ENCODE results near the gene UGP2. TPM values are rescaled to one million over a fixed set of nuclear protein-coding genes. Genes with fewer than 3 reads are reported as not detected.

UGP2 gene
- total and polyA plus RNA-seq, 2 donors (not counting 3 experiments of a cell fraction or from before 2014, with no cell fraction given) = 14.2 to 57.7 TPM

DNA sequence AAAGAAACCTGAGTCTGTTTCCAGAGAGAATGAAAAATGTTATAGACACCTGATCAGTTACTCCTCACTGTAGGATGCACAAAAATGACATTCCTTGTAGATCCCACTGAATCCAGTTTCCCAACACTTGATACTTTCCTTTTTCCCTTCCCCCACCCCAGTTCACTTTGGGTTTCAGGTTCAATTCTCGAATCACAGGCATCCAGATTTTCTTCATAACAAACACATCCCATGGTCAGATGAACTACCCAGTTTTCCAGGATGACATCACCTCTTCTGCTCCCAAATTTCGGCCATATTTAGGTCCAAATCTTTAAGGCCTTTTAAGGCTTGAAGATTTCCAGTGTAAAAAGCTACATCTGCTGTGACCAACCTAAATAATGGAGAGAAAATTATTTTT lies 51.5 kb downstream of the UGP2 start:
- H3K36me3 ChIP-seq (ENCODE audit: control insufficient read depth in 2 of 2, extremely low read depth in 1 of 2, insufficient read depth in 2 of 2, low read length in 2 of 2) = peaks cover 3 to 16% of the 10 kb centered on the region in 2 experiments

More for the DNA sequence above, 51.5 kb downstream of the UGP2 start:
- POLR2A ChIA-PET = no interaction called here
- Histone ChIP-seq H2AFZ (ENCODE audit: low read depth, low read length) (no peak overlapping the region), H3K79me2 (ENCODE audit: control insufficient read depth, insufficient read depth, low read length) (no peaks in the 10 kb centered on the region), H3K4me3 (replicated peaks in 1 of 3; ENCODE audit: insufficient read depth in 1 of 3, low read depth in 1 of 3, low read length in 3 of 3) (no peak overlapping the region), H3K4me2 (ENCODE audit: insufficient read depth, low read length) (no peak overlapping the region), H3K9me1 (replicated peaks; ENCODE audit: control insufficient read depth, extremely low read depth, insufficient read depth, low read length) (no peaks in the 10 kb centered on the region), H3K27ac (ENCODE audit: insufficient read depth, low read depth, low read length) (no peak overlapping the region), H3K9ac (replicated peaks; ENCODE audit: extremely low read depth, insufficient read depth, low read length) (no peak overlapping the region), H4K20me1 (replicated peaks; ENCODE audit: control insufficient read depth, extremely low read depth, insufficient read depth, low read length) (no peaks in the 10 kb centered on the region), H3K4me1 (ENCODE audit: control insufficient read depth, extremely low read depth, insufficient read depth, low read length) (no peaks in the 10 kb centered on the region), H3K9me3 (replicated peaks; ENCODE audit: control insufficient read depth, insufficient read depth, low read length) (no peaks in the 10 kb centered on the region), H3K27me3 (ENCODE audit: control insufficient read depth in 2 of 2, insufficient read depth in 2 of 2, low read length in 2 of 2) (no peaks in the 10 kb centered on the region)
- dilution Hi-C loops (cut with MboI; ENCODE audit: extremely low pct_ligation_motif_present, low sequenced_read_pairs) = no loop called here
- BruUV-seq (replicated peaks) = no TSS peak
- CTCF ChIA-PET = interaction anchor here (1.6 kb wide), 1 partner anchor 202 kb away, joined by 6 read pairs; no protein-coding TSS in a partner anchor
- no peak for FAIRE-seq
- intact Hi-C loops (cut with micrococcal nuclease) = no loop called here
- DNase-seq (ENCODE audit: low read depth, low spot score) = no peak
- TF ChIP-seq, protein P1, sequence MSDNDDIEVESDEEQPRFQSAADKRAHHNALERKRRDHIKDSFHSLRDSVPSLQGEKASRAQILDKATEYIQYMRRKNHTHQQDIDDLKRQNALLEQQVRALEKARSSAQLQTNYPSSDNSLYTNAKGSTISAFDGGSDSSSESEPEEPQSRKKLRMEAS (IDR thresholded peaks at IDR 0.05; ENCODE audit: insufficient read depth, insufficient read length) = no peak
- TF ChIP-seq MYC (IDR thresholded peaks at IDR 0.05; ENCODE audit: low read depth, low read length) (no peak), POLR2A (IDR thresholded peaks at IDR 0.05; ENCODE audit: low read depth, low read length) (no peak), EZH2 (IDR thresholded peaks at IDR 0.05; ENCODE audit: borderline replicate concordance, low read depth, low read length, severe bottlenecking) (no peak), POLR2AphosphoS5 (IDR thresholded peaks at IDR 0.05; ENCODE audit: insufficient read depth, low read depth, low read length) (no peak), GATA2 (IDR thresholded peaks at IDR 0.05; ENCODE audit: insufficient read depth, insufficient read length, low read depth, low read length) (no peak), FOS (IDR thresholded peaks at IDR 0.05; ENCODE audit: borderline replicate concordance, insufficient read depth, low read length) (no peak), JUN (IDR thresholded peaks at IDR 0.05; ENCODE audit: borderline replicate concordance, insufficient read depth, insufficient read length, low read depth) (no peak)
- TF ChIP-seq, protein P2, sequence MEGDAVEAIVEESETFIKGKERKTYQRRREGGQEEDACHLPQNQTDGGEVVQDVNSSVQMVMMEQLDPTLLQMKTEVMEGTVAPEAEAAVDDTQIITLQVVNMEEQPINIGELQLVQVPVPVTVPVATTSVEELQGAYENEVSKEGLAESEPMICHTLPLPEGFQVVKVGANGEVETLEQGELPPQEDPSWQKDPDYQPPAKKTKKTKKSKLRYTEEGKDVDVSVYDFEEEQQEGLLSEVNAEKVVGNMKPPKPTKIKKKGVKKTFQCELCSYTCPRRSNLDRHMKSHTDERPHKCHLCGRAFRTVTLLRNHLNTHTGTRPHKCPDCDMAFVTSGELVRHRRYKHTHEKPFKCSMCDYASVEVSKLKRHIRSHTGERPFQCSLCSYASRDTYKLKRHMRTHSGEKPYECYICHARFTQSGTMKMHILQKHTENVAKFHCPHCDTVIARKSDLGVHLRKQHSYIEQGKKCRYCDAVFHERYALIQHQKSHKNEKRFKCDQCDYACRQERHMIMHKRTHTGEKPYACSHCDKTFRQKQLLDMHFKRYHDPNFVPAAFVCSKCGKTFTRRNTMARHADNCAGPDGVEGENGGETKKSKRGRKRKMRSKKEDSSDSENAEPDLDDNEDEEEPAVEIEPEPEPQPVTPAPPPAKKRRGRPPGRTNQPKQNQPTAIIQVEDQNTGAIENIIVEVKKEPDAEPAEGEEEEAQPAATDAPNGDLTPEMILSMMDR (IDR thresholded peaks at IDR 0.05; ENCODE audit: extremely low read depth in 1 of 2, insufficient read depth in 1 of 2, low read depth in 1 of 2, low read length in 2 of 2) = no peak
